Neural crest cell (in vitro differentiated cells): Measurements from ENCODE around the gene SNCAIP. TPM values are rescaled to one million over a fixed set of nuclear protein-coding genes. Genes with fewer than 3 reads are reported as not detected.

Source experiments
- DNase-seq: peaks from one replicate; pipeline ENCODE4 v3.0.0; 2021; ENCODE audit warnings: low read depth, mixed read lengths, low spot score
- H3K27ac Mint-ChIP-seq: one replicate; pipeline ENCODE4 v1.8.0; 2021; ENCODE audit warnings: mild to moderate bottlenecking, mixed read lengths; ENCODE audit not compliant: unreplicated experiment
- H3K27me3 Mint-ChIP-seq: 2 replicates; pipeline ENCODE4 v1.8.0; 2021; ENCODE audit warnings: low read depth, mild to moderate bottlenecking, mixed read lengths
- H3K36me3 Mint-ChIP-seq: 2 replicates; pipeline ENCODE4 v1.8.0; 2021; ENCODE audit warnings: low read depth, mild to moderate bottlenecking, mixed read lengths
- H3K4me1 Mint-ChIP-seq: 2 replicates; pipeline ENCODE4 v1.8.0; 2021; ENCODE audit warnings: mixed read lengths
- H3K4me3 Mint-ChIP-seq: one replicate; pipeline ENCODE4 v1.8.0; 2021; ENCODE audit warnings: mild to moderate bottlenecking, mixed read lengths
- H3K9me3 Mint-ChIP-seq: 2 replicates; pipeline ENCODE4 v1.8.0; 2021; ENCODE audit warnings: mixed read lengths
- total RNA-seq: library from RNA; stranded (reverse); gene quantifications from 2 replicates; pipeline ENCODE4 v1.2.1, GENCODE V29; 2021
- TF ChIP-seq, protein P1 (sequence below): fragments of 200-600 bp; sonication (generic); conservative IDR thresholded peaks from 2 replicates; pipeline ENCODE4 v1.5.0; 2021; ENCODE audit warnings: antibody characterized with exemption, mild to moderate bottlenecking

Gene SNCAIP
- total RNA-seq, 1 donor from 2014 or later: 10.2 TPM

DNA sequence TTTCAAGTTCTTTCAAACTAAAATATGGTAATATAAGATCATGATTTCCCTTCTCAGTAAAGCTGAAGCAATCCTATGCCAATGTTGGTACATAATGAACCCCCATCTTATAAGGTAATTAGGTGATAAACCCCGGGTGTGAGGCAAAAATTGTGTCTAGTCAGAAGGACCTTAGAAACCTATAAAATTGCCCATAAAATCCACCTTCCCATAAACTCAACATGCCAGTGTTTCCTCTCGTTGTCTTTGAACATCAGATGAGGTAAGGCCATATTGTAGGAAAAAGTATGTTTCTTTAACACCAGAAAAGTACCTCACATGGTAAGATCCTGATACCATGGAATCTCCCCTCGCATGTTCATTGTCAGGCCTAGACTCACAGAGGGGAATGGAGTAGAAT lies 43.3 kb downstream of the SNCAIP start:
- Mint-ChIP-seq H3K36me3 (no peaks in the 10 kb centered on the region), H3K27ac (no peak overlapping the region), H3K4me1 (peaks cover 18% of the 10 kb centered on the region), H3K27me3 (no peaks in the 10 kb centered on the region), H3K9me3 (peaks cover 2% of the 10 kb centered on the region), H3K4me3 (no peak overlapping the region)
- DNase-seq: no peak
- TF ChIP-seq, protein P1, sequence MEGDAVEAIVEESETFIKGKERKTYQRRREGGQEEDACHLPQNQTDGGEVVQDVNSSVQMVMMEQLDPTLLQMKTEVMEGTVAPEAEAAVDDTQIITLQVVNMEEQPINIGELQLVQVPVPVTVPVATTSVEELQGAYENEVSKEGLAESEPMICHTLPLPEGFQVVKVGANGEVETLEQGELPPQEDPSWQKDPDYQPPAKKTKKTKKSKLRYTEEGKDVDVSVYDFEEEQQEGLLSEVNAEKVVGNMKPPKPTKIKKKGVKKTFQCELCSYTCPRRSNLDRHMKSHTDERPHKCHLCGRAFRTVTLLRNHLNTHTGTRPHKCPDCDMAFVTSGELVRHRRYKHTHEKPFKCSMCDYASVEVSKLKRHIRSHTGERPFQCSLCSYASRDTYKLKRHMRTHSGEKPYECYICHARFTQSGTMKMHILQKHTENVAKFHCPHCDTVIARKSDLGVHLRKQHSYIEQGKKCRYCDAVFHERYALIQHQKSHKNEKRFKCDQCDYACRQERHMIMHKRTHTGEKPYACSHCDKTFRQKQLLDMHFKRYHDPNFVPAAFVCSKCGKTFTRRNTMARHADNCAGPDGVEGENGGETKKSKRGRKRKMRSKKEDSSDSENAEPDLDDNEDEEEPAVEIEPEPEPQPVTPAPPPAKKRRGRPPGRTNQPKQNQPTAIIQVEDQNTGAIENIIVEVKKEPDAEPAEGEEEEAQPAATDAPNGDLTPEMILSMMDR: no peak

DNA sequence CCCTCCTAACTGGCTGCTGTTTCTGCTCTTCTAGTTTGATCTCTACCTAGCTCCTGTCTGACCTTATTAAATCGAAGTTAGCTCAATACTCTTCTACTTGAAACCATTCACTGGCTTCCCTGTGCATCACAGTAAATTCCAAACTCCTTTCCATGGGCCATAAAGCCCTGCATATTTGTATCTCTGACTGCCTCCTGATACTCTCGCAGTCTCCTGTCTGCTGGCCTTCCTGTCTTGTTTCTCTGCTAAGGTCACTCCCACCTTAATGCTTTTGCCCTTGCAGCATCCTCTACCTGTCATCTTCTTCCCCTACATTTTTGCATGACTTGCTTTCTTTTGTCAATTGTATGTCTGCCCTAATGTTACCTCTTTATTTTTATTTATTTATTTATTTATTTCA lies 44.8 kb downstream of the SNCAIP start:
- DNase-seq: no peak
- H3K4me3 Mint-ChIP-seq: no peak overlapping the region
- TF ChIP-seq, protein P1: no peak
- H3K9me3 Mint-ChIP-seq: peaks cover 2% of the 10 kb centered on the region
- H3K27ac Mint-ChIP-seq: no peak overlapping the region
- H3K36me3 Mint-ChIP-seq: no peaks in the 10 kb centered on the region
- no peaks in the 10 kb centered on the region for H3K27me3 Mint-ChIP-seq
- H3K4me1 Mint-ChIP-seq: peaks cover 11% of the 10 kb centered on the region

DNA sequence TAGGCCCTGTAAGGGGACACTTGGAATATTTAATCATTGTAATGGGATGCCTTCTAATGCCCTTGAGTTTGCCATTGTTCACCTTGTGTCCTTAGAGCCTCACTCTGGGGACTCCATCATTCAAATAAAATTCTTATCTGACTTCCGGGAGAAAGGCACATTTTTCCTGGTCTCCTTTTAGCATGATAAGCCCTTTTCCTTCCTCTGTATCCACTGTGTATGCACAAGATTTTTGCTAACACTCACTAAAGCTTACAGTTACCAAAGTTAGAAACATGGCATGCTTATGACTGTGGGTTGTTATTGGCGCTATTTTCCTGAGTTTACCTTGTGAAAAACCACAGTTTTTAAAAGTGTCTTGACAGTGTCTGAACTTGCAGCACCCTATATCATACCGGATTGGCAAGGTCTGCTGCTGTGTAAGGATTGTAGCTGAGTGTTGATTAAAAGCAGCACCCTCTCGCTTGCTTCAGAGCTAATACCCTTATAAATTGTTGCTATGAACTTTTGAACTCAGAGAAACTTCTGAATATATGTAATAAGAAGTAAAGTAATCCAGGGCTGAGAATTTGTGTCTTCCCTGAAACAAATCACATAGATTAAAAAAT lies 46.4 kb downstream of the SNCAIP start:
- Mint-ChIP-seq H3K27me3 (no peaks in the 10 kb centered on the region), H3K36me3 (peaks cover 3% of the 10 kb centered on the region), H3K27ac (no peak overlapping the region), H3K4me1 (peaks cover 11% of the 10 kb centered on the region), H3K4me3 (no peak overlapping the region), H3K9me3 (peaks cover 2% of the 10 kb centered on the region)
- TF ChIP-seq, protein P1: no peak
- DNase-seq: no peak

DNA sequence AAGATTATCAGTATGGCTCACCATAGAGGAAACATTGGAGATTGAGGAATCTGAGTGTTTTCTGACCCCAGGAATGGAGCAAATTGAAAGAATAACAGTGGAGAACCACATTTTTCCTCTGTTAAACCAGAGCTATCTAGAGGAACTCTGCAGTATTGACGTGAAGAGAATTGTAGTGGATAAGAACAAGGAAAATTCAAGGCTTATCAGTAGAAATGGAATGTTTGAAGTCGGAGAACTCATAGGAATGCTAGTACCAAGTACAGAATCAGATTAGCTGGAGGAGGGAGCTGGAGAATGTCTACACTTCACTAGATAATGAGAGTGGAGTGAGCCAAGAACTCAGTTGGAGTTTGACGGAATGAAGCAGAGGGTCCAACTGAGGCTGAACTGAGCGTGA lies 50.3 kb downstream of the SNCAIP start:
- no peaks in the 10 kb centered on the region for H3K9me3 Mint-ChIP-seq
- no peak for DNase-seq
- H3K4me3 Mint-ChIP-seq: no peak overlapping the region
- H3K36me3 Mint-ChIP-seq: peaks cover 3% of the 10 kb centered on the region
- no peaks in the 10 kb centered on the region for H3K4me1 Mint-ChIP-seq
- TF ChIP-seq, protein P1: no peak
- H3K27me3 Mint-ChIP-seq: no peaks in the 10 kb centered on the region
- no peak overlapping the region for H3K27ac Mint-ChIP-seq

DNA sequence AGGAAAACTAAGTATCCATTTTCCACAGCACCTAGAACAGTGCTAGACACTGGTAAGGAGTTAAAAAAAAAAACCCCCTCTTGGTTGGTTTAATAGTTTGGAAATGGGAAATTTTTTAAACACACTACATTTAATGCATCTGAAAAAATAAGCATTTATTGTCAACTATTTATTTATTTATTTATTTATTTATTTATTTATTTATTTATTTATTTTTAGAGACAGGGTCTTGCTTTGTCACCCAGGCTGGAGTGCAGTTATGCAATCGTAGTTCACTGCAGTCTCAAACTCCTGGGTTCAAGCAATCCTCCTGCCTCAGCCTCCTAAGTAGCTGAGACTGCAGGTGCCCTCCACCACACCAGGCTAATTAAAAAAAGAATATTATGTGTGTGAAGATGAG lies 51.6 kb downstream of the SNCAIP start:
- TF ChIP-seq, protein P1: no peak
- Mint-ChIP-seq H3K9me3 (no peaks in the 10 kb centered on the region), H3K4me3 (no peak overlapping the region), H3K27me3 (no peaks in the 10 kb centered on the region), H3K27ac (no peak overlapping the region), H3K36me3 (peaks cover 3% of the 10 kb centered on the region), H3K4me1 (no peaks in the 10 kb centered on the region)
- DNase-seq: no peak
